HG03432 (cell line): ENCODE data around the gene NR3C2.

Source experiments
- ATAC-seq: cut with Tn5 transposase; IDR thresholded peaks from one replicate; pipeline ENCODE4 v1.9.1; 2021; ENCODE audit warnings: mild to moderate bottlenecking, moderate library complexity; ENCODE audit not compliant: unreplicated experiment

The NR3C2 gene

GRCh38 chr4:148373093-148373492 lies 69.1 kb downstream of the NR3C2 start:
- ATAC-seq: no peak

GRCh38 chr4:148369919-148370318 lies 72.3 kb downstream of the NR3C2 start:
- no peak for ATAC-seq

- ATAC-seq: no peak
Observed at GRCh38 chr4:148367756-148368155, 74.5 kb downstream of the NR3C2 start.

GRCh38 chr4:148366251-148366650 lies 76.0 kb downstream of the NR3C2 start:
- ATAC-seq: no peak

GRCh38 chr4:148364525-148364924 lies 77.7 kb downstream of the NR3C2 start:
- no peak for ATAC-seq

GRCh38 chr4:148359769-148360168 lies 82.4 kb downstream of the NR3C2 start:
- ATAC-seq: no peak

GRCh38 chr4:148355442-148356123 lies 86.6 kb downstream of the NR3C2 start:
- ATAC-seq: no peak

GRCh38 chr4:148354186-148354585 lies 88.0 kb downstream of the NR3C2 start:
- no peak for ATAC-seq

GRCh38 chr4:148353571-148353970 lies 88.6 kb downstream of the NR3C2 start:
- ATAC-seq: no peak

- no peak for ATAC-seq
Observed at GRCh38 chr4:148349153-148349552, 93.1 kb downstream of the NR3C2 start.

GRCh38 chr4:148346657-148347056 lies 95.6 kb downstream of the NR3C2 start:
- no peak for ATAC-seq

GRCh38 chr4:148345509-148345908 lies 96.7 kb downstream of the NR3C2 start:
- no peak for ATAC-seq

- no peak for ATAC-seq
Observed at GRCh38 chr4:148344941-148345340, 97.3 kb downstream of the NR3C2 start.

- ATAC-seq: no peak
Observed at GRCh38 chr4:148344352-148344751, 97.9 kb downstream of the NR3C2 start.

- ATAC-seq: no peak
Observed at GRCh38 chr4:148341980-148342800, 100.0 kb downstream of the NR3C2 start.

- ATAC-seq: no peak
Observed at GRCh38 chr4:148335133-148335532, 107.1 kb downstream of the NR3C2 start.

- ATAC-seq: no peak
Observed at GRCh38 chr4:148333265-148333664, 108.9 kb downstream of the NR3C2 start.

- no peak for ATAC-seq
Observed at GRCh38 chr4:148332486-148332885, 109.7 kb downstream of the NR3C2 start.

GRCh38 chr4:148330724-148331123 lies 111.5 kb downstream of the NR3C2 start:
- ATAC-seq: no peak

- no peak for ATAC-seq
Observed at GRCh38 chr4:148330161-148330560, 112.1 kb downstream of the NR3C2 start.

GRCh38 chr4:148329751-148330150 lies 112.5 kb downstream of the NR3C2 start:
- ATAC-seq: no peak

GRCh38 chr4:148327683-148328082 lies 114.5 kb downstream of the NR3C2 start:
- ATAC-seq: no peak
